HEK293T (cell line): ENCODE data around the gene STXBP3.
"Not testable (repeated sequence)": the region's sequence is repeated elsewhere in the genome, so short reads cannot be mapped to it uniquely, and the experiment has no call there.

ENCODE experiments used
- CTCF ChIA-PET: fragments of 350-600 bp; formaldehyde crosslinking; extraction: SDS; loops from one replicate; lab custom pipeline; 2021; ENCODE audit warnings: antibody characterized with exemption, inconsistent platforms; lab: Yijun Ruan, JAX
- POLR2A ChIA-PET: fragments of 350-600 bp; formaldehyde crosslinking; extraction: SDS; loops from one replicate; lab custom pipeline; 2020; ENCODE audit warnings: antibody characterized with exemption, inconsistent platforms; lab: Yijun Ruan, JAX
- DNase-seq: peaks from one replicate; pipeline ENCODE4 v3.0.0; 2012; ENCODE audit warnings: mixed read lengths; ENCODE audit errors: extremely low spot score
- ARNT ChIP-seq: fragments of 450-650 bp; IDR thresholded peaks from 2 replicates; pipeline ENCODE4 v1.6.1; 2017; ENCODE audit warnings: mild to moderate bottlenecking
- BHLHE40 ChIP-seq: fragments of 450-650 bp; IDR thresholded peaks from 2 replicates; pipeline ENCODE4 v1.6.1; 2016; ENCODE audit warnings: mild to moderate bottlenecking, moderate library complexity, borderline replicate concordance
- CTBP1 ChIP-seq: fragments of 450-650 bp; IDR thresholded peaks from 2 replicates; pipeline ENCODE4 v1.6.1; 2016; ENCODE audit warnings: borderline replicate concordance
- ELF4 ChIP-seq: fragments of 450-650 bp; IDR thresholded peaks from 2 replicates; pipeline ENCODE4 v1.6.1; 2017; ENCODE audit warnings: antibody characterized with exemption
- FOXA1 ChIP-seq: fragments of 450-650 bp; IDR thresholded peaks from 2 replicates; pipeline ENCODE4 v1.6.1; 2016; ENCODE audit warnings: mild to moderate bottlenecking
- FOXK2 ChIP-seq: fragments of 450-650 bp; IDR thresholded peaks from 2 replicates; pipeline ENCODE4 v1.6.1; 2016; ENCODE audit warnings: mild to moderate bottlenecking
- FOXM1 ChIP-seq: fragments of 450-650 bp; IDR thresholded peaks from 2 replicates; pipeline ENCODE4 v1.6.1; 2017; ENCODE audit warnings: mild to moderate bottlenecking, borderline replicate concordance
- HDGF ChIP-seq: fragments of 450-650 bp; IDR thresholded peaks from 2 replicates; pipeline ENCODE4 v1.6.1; 2017; ENCODE audit warnings: antibody characterized with exemption, borderline replicate concordance
- L3MBTL2 ChIP-seq: fragments of 450-650 bp; conservative IDR thresholded peaks from 2 replicates; pipeline ENCODE4 v1.6.1; 2016; ENCODE audit warnings: mild to moderate bottlenecking
- LEF1 ChIP-seq: fragments of 450-650 bp; IDR thresholded peaks from 2 replicates; pipeline ENCODE4 v1.6.1; 2017; ENCODE audit warnings: mild to moderate bottlenecking, borderline replicate concordance
- NFRKB ChIP-seq: fragments of 450-650 bp; IDR thresholded peaks from 2 replicates; pipeline ENCODE4 v1.6.1; 2016; ENCODE audit warnings: mild to moderate bottlenecking, moderate library complexity
- PKNOX1 ChIP-seq: fragments of 450-650 bp; IDR thresholded peaks from 2 replicates; pipeline ENCODE4 v1.6.1; 2016
- SP1 ChIP-seq: fragments of 450-650 bp; IDR thresholded peaks from 2 replicates; pipeline ENCODE4 v1.6.1; 2017
- SUZ12 ChIP-seq: fragments of 450-650 bp; IDR thresholded peaks from 2 replicates; pipeline ENCODE4 v1.6.1; 2016; ENCODE audit warnings: mild to moderate bottlenecking
- TARDBP ChIP-seq: fragments of 450-650 bp; IDR thresholded peaks from 2 replicates; pipeline ENCODE4 v1.6.1; 2016
- ZNF384 ChIP-seq: fragments of 450-650 bp; IDR thresholded peaks from 2 replicates; pipeline ENCODE4 v1.6.1; 2016

The STXBP3 gene

DNA sequence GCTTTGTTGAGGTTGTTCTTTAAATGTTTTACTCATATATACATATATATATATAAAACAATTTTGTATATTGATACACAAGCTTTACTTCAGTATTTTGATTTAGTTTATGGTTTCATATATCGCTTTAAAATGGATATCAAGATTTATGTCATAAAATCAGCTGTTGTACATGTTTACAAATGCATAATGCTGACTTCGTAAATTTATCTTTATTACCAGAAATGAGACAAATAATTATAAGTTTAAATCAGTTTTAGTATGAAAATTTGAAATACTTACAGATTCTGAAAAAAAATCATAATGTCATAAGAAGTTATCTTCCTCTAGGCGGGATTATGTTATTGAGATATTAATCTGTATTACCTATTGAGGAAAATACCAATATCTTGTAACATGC lies 6.9 kb downstream of the STXBP3 start:
- ChIA-PET POLR2A (no interaction called here), CTCF (no interaction called here)
- DNase-seq = no peak
- TF ChIP-seq HDGF = no peak
- no peak for TF ChIP-seq BHLHE40
- no peak for TF ChIP-seq L3MBTL2
- no peak for TF ChIP-seq LEF1
- no peak for TF ChIP-seq ELF4
- TF ChIP-seq TARDBP = no peak
- TF ChIP-seq SP1 = no peak
- no peak for TF ChIP-seq FOXA1
- TF ChIP-seq FOXM1 = no peak
- TF ChIP-seq SUZ12 = no peak
- TF ChIP-seq CTBP1 = no peak

DNA sequence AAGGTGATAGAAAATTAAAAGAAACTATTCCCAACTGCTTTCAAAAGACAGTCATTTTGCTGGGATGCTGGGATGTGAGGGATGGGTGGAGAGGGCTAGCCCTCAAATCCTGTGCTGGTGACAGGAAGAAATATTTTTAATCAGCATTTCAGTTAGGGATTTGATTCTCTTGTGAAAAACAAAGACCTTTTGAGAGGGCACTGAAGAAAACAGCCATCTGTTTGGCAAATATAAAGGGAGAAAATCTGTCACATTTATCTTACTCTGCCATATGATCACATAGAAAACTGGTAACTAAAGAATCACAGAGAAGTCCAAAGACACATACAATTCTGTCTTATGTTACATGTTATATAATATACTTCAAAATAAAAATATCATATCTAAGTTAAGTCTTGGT lies 12.3 kb downstream of the STXBP3 start:
- TF ChIP-seq ARNT = no peak
- no peak for TF ChIP-seq SP1
- no peak for TF ChIP-seq SUZ12
- TF ChIP-seq LEF1 = no peak
- TF ChIP-seq L3MBTL2 = no peak
- no peak for TF ChIP-seq FOXA1
- TF ChIP-seq BHLHE40 = no peak
- no peak for TF ChIP-seq ZNF384
- no peak for TF ChIP-seq NFRKB
- TF ChIP-seq FOXM1 = no peak
- no peak for TF ChIP-seq PKNOX1
- TF ChIP-seq ELF4 = no peak
- no peak for TF ChIP-seq FOXK2
- TF ChIP-seq CTBP1 = no peak
- TF ChIP-seq TARDBP = no peak
- no peak for TF ChIP-seq HDGF
- CTCF ChIA-PET = no interaction called here
- POLR2A ChIA-PET = no interaction called here
- DNase-seq = no peak

- no peak for TF ChIP-seq HDGF
- no peak for TF ChIP-seq FOXK2
- no peak for TF ChIP-seq ELF4
- TF ChIP-seq FOXM1 = no peak
- no peak for TF ChIP-seq NFRKB
- no peak for TF ChIP-seq PKNOX1
- TF ChIP-seq SP1 = no peak
- no peak for TF ChIP-seq CTBP1
- TF ChIP-seq TARDBP = no peak
- no peak for TF ChIP-seq ZNF384
- DNase-seq = no peak
- ChIA-PET CTCF (no interaction called here), POLR2A (no interaction called here)
These were observed 20.6 kb downstream of the STXBP3 start for GRCh38 chr1:108767115-108767514.

DNA sequence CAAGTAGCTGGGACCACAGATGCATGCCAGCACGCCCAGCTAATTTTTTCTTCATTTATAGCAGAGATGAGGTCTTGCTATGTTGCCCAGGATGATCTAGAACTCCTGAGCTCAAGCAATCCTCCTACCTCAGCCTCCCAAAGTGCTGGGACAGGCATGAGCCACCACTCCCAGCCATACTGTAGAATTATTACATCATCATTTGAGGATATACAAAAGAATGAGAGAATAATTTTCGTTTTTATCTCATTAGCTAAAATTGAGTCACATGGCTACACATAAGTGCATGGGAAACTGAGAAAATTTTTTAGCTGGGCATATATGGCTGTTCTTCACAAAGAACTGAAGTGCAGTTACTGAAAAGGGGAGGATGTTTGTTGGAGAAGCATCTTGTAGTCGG lies 21.2 kb downstream of the STXBP3 start:
- ChIA-PET POLR2A (no interaction called here), CTCF (no interaction called here)
- TF ChIP-seq SUZ12 (no peak), NFRKB (no peak), PKNOX1 (no peak)
- no peak for DNase-seq

GRCh38 chr1:108777839-108778238 lies 31.4 kb downstream of the STXBP3 start:
- POLR2A ChIA-PET = no interaction called here
- CTCF ChIA-PET = no interaction called here
- DNase-seq = no peak
- TF ChIP-seq HDGF (no peak), L3MBTL2 (no peak), FOXA1 (no peak), ELF4 (no peak)

DNA sequence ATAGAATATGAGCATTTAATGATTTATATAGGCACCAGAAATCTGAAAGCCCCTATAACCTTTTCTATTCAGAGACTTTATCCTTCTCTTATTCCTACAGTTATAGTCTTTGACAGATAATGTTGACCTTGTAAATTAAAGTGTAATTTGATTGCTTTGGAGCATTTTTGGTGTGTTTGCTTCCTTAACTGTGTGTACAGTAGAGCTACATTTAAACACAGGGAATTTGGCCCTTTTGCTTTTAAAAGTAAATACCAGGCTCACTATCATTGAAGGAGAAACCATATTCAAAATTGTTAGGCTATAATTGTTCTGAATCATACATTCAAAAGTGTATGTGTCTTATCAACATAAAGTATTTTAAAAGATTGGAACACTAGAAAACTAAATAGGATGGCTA lies 33.0 kb downstream of the STXBP3 start:
- DNase-seq = no peak
- TF ChIP-seq LEF1 (no peak), CTBP1 (no peak), PKNOX1 (no peak), L3MBTL2 (no peak), BHLHE40 (no peak), FOXA1 (no peak), ARNT (no peak), TARDBP (no peak), ELF4 (no peak), NFRKB (no peak), FOXK2 (no peak), SP1 (no peak)
- POLR2A ChIA-PET = no interaction called here
- CTCF ChIA-PET = no interaction called here

GRCh38 chr1:108780937-108781574 lies 34.6 kb downstream of the STXBP3 start:
- TF ChIP-seq FOXM1 = no peak
- no peak for TF ChIP-seq BHLHE40
- no peak for TF ChIP-seq ELF4
- TF ChIP-seq CTBP1 = no peak
- TF ChIP-seq NFRKB = no peak
- TF ChIP-seq FOXK2 = no peak
- no peak for TF ChIP-seq ARNT
- TF ChIP-seq ZNF384 = no peak
- TF ChIP-seq SP1 = no peak
- no peak for TF ChIP-seq PKNOX1
- TF ChIP-seq HDGF = no peak
- no peak for TF ChIP-seq L3MBTL2
- no peak for TF ChIP-seq FOXA1
- TF ChIP-seq TARDBP = no peak
- TF ChIP-seq SUZ12 = no peak
- CTCF ChIA-PET = no interaction called here
- POLR2A ChIA-PET = no interaction called here
- no peak for DNase-seq

DNA sequence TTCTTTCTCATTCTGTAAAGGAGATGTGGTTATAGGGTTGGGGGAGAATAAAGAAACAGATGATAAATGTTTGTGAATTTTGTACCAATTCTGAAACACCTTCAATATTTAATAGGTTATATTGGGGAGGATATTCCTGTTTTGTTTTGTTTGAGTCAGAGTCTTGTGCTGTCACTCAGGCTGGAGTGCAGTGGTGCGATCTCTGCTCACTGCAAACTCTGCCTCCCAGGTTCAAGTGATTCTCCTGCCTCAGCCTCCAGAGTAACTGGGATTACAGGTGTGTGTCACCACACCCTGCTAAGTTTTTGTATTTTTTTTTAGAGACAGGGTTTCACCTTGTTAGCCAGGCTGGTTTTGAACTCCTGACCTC lies 35.1 kb downstream of the STXBP3 start:
- DNase-seq, POLR2A ChIA-PET, CTCF ChIA-PET: not testable (repeated sequence)
